ENCODE data around the gene HRAS.
"Not testable (repeated sequence)": the region's sequence is repeated elsewhere in the genome, so short reads cannot be mapped to it uniquely, and the experiment has no call there.

HRAS gene

GRCh38 chr11:535519-536454 lies at the start of gene HRAS:
Gene HRAS (minus strand): TSS chr11:535576.
- in situ Hi-C loops (cut with HindIII; ENCODE audit: low sequenced_read_pairs) = no loop called here

GRCh38 chr11:584287-584686 lies 48.9 kb upstream of the HRAS start:
- in situ Hi-C loops (cut with HindIII; ENCODE audit: low sequenced_read_pairs) = no loop called here

- in situ Hi-C loops (cut with HindIII; ENCODE audit: low sequenced_read_pairs) = no loop called here
Observed at GRCh38 chr11:581752-582151, 46.4 kb upstream of the HRAS start.

- in situ Hi-C loops (cut with HindIII; ENCODE audit: low sequenced_read_pairs) = no loop called here
Observed at GRCh38 chr11:581342-581741, 46.0 kb upstream of the HRAS start.

GRCh38 chr11:579830-580601 lies 44.6 kb upstream of the HRAS start:
- in situ Hi-C loops (cut with HindIII; ENCODE audit: low sequenced_read_pairs) = no loop called here

GRCh38 chr11:578276-579035 lies 43.1 kb upstream of the HRAS start:
- in situ Hi-C loops (cut with HindIII; ENCODE audit: low sequenced_read_pairs) = no loop called here

- in situ Hi-C loops (cut with HindIII; ENCODE audit: low sequenced_read_pairs) = no loop called here
Observed at GRCh38 chr11:577611-577894, 42.2 kb upstream of the HRAS start.

GRCh38 chr11:576811-577610 lies 41.6 kb upstream of the HRAS start:
- in situ Hi-C loops (cut with HindIII; ENCODE audit: low sequenced_read_pairs) = no loop called here

GRCh38 chr11:575996-576768 lies 40.8 kb upstream of the HRAS start, which contains the start of gene PHRF1:
Gene PHRF1 (plus strand): TSS chr11:576470. CDS start chr11:581513, 5,043 bp downstream.
- in situ Hi-C loops (cut with HindIII; ENCODE audit: low sequenced_read_pairs) = no loop called here

- in situ Hi-C loops (cut with HindIII; ENCODE audit: low sequenced_read_pairs) = no loop called here
Observed at GRCh38 chr11:575313-575995, 40.1 kb upstream of the HRAS start.

GRCh38 chr11:574632-575312 lies 39.4 kb upstream of the HRAS start:
- in situ Hi-C loops (cut with HindIII; ENCODE audit: low sequenced_read_pairs) = no loop called here

- in situ Hi-C loops (cut with HindIII; ENCODE audit: low sequenced_read_pairs) = not testable (repeated sequence)
Observed at GRCh38 chr11:574031-574570, 38.7 kb upstream of the HRAS start.

- in situ Hi-C loops (cut with HindIII; ENCODE audit: low sequenced_read_pairs) = no loop called here
Observed at GRCh38 chr11:573146-573759, 37.9 kb upstream of the HRAS start.

GRCh38 chr11:571802-572185 lies 36.4 kb upstream of the HRAS start:
- in situ Hi-C loops (cut with HindIII; ENCODE audit: low sequenced_read_pairs) = no loop called here

- in situ Hi-C loops (cut with HindIII; ENCODE audit: low sequenced_read_pairs) = no loop called here
Observed at GRCh38 chr11:569158-569885, 33.9 kb upstream of the HRAS start.

- in situ Hi-C loops (cut with HindIII; ENCODE audit: low sequenced_read_pairs) = no loop called here
Observed at GRCh38 chr11:568306-569157, 33.2 kb upstream of the HRAS start.
